Nephron progenitor cell (in vitro differentiated cells): ENCODE measurements around the gene CDC25A.

Source experiments
- DNase-seq: peaks from one replicate; pipeline ENCODE4 v3.0.0; 2021
- H3K27ac Mint-ChIP-seq: 2 replicates; pipeline ENCODE4 v1.8.0; 2021; ENCODE audit warnings: mild to moderate bottlenecking, moderate library complexity, mixed read lengths
- H3K27me3 Mint-ChIP-seq: 2 replicates; pipeline ENCODE4 v1.8.0; 2021; ENCODE audit warnings: mild to moderate bottlenecking, low read depth, mixed read lengths; ENCODE audit not compliant: poor library complexity
- H3K36me3 Mint-ChIP-seq: 2 replicates; pipeline ENCODE4 v1.8.0; 2021; ENCODE audit warnings: low read depth, mixed read lengths
- H3K4me1 Mint-ChIP-seq: 2 replicates; pipeline ENCODE4 v1.8.0; 2021; ENCODE audit warnings: mixed read lengths
- H3K4me3 Mint-ChIP-seq: 2 replicates; pipeline ENCODE4 v1.8.0; 2021; ENCODE audit warnings: mild to moderate bottlenecking, moderate library complexity, mixed read lengths
- H3K9me3 Mint-ChIP-seq: 2 replicates; pipeline ENCODE4 v1.8.0; 2021; ENCODE audit warnings: mild to moderate bottlenecking, moderate library complexity, mixed read lengths
- CTCF ChIP-seq: fragments of 200-600 bp; sonication (generic); IDR thresholded peaks from 2 replicates; pipeline ENCODE4 v1.5.0; 2021; ENCODE audit warnings: antibody characterized with exemption

The CDC25A gene

GRCh38 chr3:48190911-48191310 lies 2.7 kb upstream of the CDC25A start:
- H3K4me3 Mint-ChIP-seq: no peak overlapping the region
- no peaks in the 10 kb centered on the region for H3K9me3 Mint-ChIP-seq
- H3K36me3 Mint-ChIP-seq: peaks cover 2% of the 10 kb centered on the region
- TF ChIP-seq CTCF: no peak
- no peak overlapping the region for H3K27ac Mint-ChIP-seq
- peaks cover 20% of the 10 kb centered on the region for H3K27me3 Mint-ChIP-seq
- peaks cover 27% of the 10 kb centered on the region for H3K4me1 Mint-ChIP-seq
- no peak for DNase-seq

GRCh38 chr3:48189321-48189720 lies 1.1 kb upstream of the CDC25A start:
- Mint-ChIP-seq H3K9me3 (no peaks in the 10 kb centered on the region), H3K4me1 (peaks cover 36% of the 10 kb centered on the region), H3K27ac (no peak overlapping the region), H3K36me3 (peaks cover 16% of the 10 kb centered on the region), H3K27me3 (peaks cover 16% of the 10 kb centered on the region), H3K4me3 (no peak overlapping the region)
- no peak for TF ChIP-seq CTCF
- no peak for DNase-seq

- DNase-seq: peak; percentile 77
- H3K36me3 Mint-ChIP-seq: peaks cover 31% of the 10 kb centered on the region
Observed at GRCh38 chr3:48187579-48188265, 495 bp downstream of the CDC25A start.

GRCh38 chr3:48187301-48187578 lies 977 bp downstream of the CDC25A start:
- Mint-ChIP-seq H3K9me3 (no peaks in the 10 kb centered on the region), H3K4me3 (peak overlapping the region; percentile 95), H3K4me1 (peaks cover 37% of the 10 kb centered on the region), H3K36me3 (peaks cover 35% of the 10 kb centered on the region), H3K27ac (peak overlapping the region; percentile 97), H3K27me3 (peaks cover 3% of the 10 kb centered on the region)
- no peak for DNase-seq
- no peak for TF ChIP-seq CTCF

More at GRCh38 chr3:48187579-48188265, 495 bp downstream of the CDC25A start:
- no peak for TF ChIP-seq CTCF
- Mint-ChIP-seq H3K27me3 (peaks cover 3% of the 10 kb centered on the region), H3K4me3 (peak overlapping the region; percentile 95), H3K9me3 (no peaks in the 10 kb centered on the region), H3K4me1 (peaks cover 32% of the 10 kb centered on the region), H3K27ac (peak overlapping the region; percentile 85)

GRCh38 chr3:48186631-48187300 lies 1.5 kb downstream of the CDC25A start:
- Mint-ChIP-seq H3K36me3 (peaks cover 40% of the 10 kb centered on the region), H3K9me3 (no peaks in the 10 kb centered on the region)

More at GRCh38 chr3:48186631-48187300, 1.5 kb downstream of the CDC25A start:
- no peak for DNase-seq
- Mint-ChIP-seq H3K27me3 (peaks cover 3% of the 10 kb centered on the region), H3K27ac (peak overlapping the region; percentile 97), H3K4me3 (peak overlapping the region; percentile 95), H3K4me1 (peaks cover 41% of the 10 kb centered on the region)
- no peak for TF ChIP-seq CTCF
